NCI-H2171 (cell line): ENCODE results near the gene SELENOH.
"Not testable (repeated sequence)": the region's sequence is repeated elsewhere in the genome, so short reads cannot be mapped to it uniquely, and the experiment has no call there.

Experiments
- DNase-seq: peaks from one replicate; lab custom pipeline; 2025; lab: John Stamatoyannopoulos, UW

SELENOH gene, protein sequence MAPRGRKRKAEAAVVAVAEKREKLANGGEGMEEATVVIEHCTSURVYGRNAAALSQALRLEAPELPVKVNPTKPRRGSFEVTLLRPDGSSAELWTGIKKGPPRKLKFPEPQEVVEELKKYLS

DNA sequence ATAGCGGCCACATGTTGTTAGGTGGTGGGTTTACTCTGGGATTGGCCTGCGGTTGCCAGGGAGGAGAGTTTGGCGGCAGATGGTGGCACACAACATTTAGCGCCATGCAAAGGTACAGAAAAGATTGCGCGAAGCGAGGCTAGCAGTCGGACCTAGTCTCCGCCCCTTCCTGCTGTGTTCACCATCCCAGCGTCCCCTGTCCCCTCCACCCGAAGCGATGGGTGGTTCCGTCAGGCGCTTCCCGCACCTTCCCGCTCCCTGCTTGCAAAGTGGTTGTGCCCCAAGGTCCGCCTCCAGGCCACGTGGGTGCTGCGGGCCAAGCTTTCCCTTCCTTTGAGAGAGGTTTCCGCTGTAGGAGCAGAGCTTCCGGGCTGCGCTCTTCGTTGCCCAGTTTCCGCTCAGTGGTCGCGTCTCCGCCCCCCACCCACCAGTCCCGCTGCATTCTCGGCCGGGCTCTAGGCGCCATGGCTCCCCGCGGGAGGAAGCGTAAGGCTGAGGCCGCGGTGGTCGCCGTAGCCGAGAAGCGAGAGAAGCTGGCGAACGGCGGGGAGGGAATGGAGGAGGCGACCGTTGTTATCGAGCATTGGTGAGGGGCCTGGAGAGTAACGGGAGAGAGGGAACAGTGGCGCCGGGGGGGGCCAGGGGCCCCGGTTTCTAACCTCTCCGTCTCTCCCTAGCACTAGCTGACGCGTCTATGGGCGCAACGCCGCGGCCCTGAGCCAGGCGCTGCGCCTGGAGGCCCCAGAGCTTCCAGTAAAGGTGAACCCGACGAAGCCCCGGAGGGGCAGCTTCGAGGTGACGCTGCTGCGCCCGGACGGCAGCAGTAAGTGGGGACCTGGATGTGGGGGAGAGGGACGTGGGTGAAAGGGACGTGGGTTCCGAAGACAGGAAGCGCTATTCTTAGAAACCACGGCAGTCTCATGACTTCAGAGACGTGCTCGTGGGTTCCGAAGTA is at the start of gene SELENOH:
Gene SELENOH (plus strand): TSS at position 360 of the 955 bp plus-strand sequence. CDS start 105 bp downstream, at position 465.
- DNase-seq = peak; percentile 89

DNA sequence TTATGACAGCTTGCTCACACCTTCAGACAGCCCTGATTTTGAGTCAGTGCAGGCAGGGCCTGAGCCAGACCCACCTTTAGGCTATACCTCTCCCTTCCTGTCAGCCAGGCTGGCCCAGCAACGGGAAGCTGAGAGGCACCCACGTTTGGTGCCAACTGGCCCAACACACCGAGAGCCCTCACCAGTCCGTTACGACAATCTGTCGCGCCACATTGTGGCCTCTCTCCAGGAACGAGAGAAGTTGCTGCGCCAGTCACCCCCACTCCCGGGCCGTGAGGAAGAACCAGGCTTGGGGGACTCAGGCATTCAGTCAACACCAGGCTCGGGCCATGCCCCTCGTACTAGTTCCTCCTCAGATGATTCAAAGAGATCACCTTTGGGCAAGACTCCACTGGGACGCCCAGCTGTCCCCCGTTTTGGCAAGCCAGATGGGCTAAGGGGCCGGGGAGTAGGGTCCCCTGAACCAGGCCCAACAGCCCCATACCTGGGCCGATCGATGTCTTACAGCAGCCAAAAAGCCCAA is 42.4 kb upstream of the SELENOH start:
- no peak for DNase-seq

DNA sequence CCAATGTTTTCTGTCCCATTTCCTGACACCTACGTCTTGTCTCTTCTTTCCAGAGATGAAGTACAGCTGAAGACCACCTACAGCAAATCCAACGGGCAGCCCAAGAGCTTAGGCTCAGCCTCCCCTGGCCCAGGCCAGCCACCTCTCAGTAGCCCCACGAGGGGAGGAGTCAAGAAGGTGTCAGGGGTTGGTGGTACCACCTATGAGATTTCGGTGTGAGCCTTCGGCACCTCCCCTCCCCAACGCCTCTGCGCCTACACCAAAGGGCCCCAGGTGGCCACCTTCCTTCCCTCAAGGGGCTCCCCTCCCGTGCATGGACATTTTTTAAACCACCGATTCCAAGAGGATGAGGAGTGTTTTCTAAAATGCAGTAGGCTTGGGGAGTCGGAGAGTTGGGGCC is 41.5 kb upstream of the SELENOH start:
- DNase-seq = no peak

DNA sequence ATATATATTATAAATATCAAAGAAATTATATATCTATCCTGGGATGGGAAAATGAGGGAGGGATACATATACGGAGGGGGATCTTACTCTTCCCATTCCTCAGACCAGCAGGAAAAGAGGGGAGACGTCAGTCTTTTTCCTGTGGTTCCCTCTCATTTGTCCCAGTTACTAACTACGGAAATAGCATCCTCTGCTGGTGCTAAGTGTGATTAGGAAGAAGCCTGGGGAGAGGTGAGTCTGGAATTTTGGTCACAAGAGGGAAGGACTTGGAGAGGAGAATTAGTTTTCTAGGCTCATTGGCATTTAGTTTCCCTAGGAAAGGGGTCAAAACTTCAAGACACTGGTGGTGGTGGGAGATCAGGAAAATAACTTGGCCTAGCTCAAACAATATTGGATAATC is 40.9 kb upstream of the SELENOH start:
- DNase-seq = no peak

DNA sequence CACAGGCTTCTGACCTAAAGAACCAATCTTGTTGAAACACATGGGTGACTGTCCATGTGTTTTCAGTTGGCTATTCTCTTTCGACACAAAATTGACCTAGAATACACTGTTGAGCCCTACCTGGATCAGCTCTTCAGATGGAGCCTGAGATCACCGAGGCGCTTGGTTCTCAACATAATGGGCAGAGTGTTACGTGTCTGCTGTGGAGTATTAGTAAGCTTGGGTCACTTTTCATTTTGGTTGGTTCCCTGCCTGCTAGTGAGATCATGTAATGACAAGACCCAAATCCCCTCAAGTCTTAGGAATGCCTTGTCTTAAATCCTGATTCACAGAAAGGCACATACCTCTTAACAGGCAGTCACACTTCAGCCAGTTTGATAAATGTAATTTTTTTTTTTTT is 38.0 kb upstream of the SELENOH start:
- DNase-seq = no peak

DNA sequence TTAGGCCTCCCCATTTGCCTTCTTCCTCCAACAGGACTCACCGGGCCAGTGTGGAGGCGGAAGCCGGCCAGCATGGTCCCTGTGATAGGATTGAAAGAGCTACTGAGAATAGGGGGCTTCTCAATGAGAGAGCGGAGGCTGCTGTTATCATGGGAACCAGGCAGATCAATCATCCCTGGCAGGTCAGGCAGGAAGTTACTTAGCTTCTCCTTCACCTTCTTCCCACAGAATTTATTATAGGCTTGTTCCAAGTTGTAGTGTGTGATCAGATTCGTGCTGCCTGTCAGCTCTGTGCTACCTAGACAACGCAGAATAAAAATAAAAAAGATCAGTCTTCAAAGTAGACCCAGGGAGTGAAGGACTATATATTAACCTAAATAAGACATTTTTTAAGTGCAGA is 36.4 kb upstream of the SELENOH start:
- DNase-seq = no peak

DNA sequence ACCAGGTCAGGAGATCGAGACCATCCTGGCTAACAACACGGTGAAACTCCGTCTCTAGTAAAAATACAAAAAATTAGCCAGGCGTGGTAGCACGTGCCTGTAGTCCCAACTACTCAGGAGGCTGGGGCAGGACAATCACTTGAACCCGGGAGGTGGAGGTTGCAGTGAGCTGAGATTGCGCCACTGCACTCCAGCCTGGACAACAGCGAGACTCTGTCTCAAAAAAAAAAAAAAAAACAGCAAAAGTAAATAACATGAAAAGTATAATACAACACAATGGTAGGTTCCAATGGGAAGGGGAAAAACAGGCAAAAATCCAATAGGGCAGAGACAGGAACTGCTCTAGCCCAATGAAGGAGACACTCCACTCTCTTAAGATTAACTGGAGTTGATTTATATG is 35.9 kb upstream of the SELENOH start:
- not testable (repeated sequence) for DNase-seq

DNA sequence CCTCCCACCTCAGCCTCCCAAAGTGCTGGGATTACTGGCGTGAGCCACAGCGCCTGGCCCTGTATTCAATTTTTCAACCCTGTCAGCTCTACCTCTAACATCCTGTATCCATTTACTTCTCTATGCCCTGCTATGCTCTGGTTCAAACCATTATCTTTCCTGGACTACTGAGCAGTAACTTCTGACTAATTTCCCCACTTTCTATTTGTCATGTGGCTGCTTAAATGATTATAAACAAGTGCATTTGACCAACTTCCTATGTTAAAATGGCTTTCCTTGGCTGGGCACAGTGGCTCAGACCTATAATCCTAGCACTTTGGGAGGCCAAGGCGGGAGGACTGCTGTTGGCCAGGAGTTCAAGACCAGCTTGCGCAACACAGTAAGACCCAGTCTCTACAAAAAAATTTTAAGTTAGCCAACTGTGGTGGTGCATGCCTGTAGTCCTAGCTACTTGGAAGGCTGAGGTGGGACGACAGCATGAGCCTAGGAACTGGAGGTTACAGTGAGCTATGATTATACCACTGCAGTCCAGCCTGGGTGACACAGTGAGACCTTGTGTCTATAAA is 31.4 kb upstream of the SELENOH start:
- DNase-seq = no peak

DNA sequence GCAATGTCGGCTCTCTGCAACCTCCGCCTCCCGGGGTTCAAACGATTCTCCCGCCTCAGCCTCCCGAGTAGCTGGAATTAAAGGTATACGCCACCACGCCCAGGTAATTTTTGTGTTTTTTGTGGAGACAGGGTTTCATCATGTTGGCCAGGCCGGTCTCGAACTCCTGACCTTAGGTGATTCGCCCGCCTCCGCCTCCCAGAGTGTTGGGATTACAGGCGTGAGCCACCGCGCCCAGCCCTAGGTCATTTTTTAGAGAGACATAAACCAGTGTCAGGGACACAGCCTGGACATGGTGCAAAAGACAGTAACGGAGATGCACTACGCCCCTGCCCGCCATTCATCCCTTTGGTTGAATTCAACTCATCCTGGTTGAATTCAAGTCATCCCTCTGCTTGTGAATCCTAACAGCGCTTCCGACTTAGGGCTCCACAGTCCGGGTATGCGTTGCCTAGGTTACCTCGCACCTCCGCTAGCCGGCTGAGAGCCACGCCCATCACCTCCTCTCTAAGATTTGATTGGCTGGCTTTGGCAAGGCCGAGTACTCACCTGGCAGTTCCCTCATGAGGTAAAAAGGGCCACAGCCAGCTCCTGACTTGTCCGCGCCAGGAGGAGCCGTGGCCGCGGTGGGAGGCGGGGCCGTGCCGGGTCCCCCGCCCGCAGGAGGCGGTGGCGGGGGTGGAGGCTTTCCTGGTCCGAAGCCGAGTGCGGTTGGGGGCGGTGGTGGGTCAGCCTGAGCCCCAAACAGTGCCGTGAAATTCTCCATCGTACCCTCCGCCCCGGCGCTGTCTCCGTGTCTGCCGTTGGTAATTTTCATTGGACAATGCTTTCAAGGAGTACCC is 29.7 kb upstream of the SELENOH start, which contains the start of gene MED19:
Gene MED19 (minus strand): TSS at position 802 of the 842 bp plus-strand sequence. CDS start 36 bp downstream, at position 766.
- DNase-seq = peak; percentile 68

DNA sequence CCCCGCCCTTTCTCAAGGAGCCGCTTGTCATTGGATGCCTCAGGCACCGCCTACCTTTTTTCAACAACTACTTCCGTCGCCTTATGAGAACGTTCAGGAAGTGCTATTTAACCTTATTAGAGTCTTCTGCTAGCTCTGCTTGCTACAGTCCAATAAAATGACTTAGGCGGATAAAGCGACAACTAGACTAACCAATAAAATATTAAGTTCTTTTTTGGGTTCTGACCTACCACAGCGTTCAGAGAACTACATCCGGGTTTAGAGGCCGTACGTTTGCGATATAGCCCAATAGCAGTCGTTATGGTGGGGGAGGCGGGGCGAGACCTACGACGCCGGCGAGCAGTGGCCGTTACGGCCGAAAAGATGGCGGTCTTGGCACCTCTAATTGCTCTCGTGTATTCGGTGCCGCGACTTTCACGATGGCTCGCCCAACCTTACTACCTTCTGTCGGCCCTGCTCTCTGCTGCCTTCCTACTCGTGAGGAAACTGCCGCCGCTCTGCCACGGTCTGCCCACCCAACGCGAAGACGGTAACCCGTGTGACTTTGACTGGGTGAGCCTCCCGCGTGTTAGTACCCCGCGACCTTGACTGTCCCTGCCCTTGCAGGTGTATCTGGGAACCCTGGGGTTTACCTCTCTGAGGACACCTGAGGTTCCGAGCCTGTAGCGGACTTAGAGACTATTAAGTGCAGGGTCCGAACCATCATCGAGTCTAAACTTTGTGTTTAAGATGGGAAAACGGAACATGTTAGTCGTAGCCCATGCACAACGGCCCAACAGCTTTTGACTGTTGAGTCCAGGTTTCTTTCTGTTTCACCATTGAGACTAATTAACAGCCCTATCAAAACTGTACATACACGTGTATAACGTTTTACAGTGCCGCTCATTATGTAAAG is 28.8 kb upstream of the SELENOH start, which contains the start of gene TMX2:
Gene TMX2 (plus strand): TSS at position 338 of the 895 bp plus-strand sequence. CDS start 26 bp downstream, at position 364.
- DNase-seq = peak; percentile 93

DNA sequence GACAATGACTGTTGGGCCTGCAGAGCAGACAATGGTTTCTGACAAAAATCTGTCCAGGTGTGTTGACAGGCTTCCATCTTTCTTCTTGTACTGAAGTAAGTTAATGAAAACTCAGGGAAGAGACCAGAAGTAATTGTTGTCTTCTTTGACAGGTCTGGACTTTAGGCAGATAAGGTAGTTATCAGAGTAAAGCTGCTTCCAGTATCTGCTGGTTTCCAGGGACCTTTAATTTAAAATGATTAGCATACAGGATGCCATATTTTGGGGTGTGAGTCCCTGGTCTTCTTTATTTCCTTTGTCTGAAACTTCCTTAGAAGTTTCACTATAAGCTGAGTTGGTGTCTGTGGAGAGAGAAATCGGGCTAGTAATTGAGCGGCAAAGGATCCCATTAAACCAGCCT is 27.5 kb upstream of the SELENOH start:
- DNase-seq = no peak

DNA sequence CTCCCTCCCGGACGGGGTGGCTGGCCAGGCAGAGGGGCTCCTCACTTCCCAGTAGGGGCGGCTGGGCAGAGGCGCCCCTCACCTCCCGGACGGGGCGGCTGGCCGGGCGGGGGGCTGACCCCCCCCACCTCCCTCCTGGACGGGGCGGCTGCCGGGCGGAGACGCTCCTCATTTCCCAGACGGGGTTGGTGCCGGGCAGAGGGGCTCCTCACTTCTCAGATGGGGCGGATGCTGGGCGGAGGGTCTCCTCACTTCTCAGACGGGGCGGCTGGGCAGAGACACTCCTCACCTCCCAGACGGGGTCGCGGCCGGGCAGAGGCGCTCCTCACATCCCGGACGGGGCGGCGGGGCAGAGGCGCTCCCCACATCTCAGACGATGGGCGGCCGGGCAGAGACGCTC is 24.6 kb upstream of the SELENOH start:
- DNase-seq = not testable (repeated sequence)

DNA sequence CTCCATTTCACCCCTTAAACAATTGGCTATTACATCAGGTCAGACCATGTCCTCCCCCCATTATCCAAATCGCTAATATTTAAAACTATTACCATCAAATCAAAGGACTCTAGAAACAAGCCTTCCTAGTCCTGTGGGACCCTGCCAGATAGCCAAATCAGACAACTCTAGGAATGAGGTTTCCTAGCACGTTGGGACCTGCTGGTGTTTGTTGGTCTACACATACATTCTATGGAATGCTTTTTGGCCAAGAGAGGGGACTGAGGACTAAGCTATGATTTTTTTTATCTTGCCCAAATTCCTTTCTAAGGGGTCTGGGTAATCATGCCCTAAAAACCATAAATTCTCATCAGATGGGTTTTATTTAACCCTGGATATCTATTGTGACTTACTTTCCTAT is 14.1 kb upstream of the SELENOH start:
- DNase-seq = no peak

DNA sequence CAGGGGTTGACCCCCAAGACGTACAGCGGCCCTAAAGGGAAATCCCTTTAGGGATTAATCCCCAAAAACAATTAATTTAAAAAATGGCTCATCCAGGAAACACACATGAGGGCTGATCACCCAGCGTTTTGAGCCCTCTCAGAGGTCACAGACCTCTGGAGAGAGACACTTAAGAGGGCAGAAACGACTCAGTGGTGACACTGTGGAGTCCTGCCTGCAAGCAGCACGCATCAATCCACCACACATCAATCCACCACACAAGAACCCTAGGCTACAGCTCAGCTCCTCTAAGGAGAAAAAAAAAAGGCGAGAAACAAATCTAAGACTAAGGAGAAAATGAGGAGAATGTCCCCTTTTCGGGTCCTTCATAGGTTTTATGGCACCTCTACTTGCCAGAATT is 12.5 kb upstream of the SELENOH start:
- no peak for DNase-seq

DNA sequence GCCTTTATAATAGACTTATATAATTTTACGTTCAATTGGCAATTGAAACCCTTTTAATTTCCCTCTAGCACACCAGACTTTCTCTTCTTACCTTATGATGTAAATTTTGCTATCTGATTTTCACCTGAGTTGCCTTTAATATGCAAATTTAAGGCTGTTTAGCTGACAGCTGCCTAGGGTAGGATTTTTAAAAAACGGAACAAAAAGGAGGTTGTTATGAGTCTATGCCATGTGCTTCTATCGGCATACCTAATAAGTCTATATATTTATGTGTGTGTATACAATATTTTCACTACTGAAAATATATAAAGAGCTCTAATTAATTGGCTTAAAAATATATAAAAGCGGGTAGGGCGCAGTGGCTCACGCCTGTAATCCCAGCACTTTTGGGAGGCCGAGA is 11.8 kb upstream of the SELENOH start:
- no peak for DNase-seq

DNA sequence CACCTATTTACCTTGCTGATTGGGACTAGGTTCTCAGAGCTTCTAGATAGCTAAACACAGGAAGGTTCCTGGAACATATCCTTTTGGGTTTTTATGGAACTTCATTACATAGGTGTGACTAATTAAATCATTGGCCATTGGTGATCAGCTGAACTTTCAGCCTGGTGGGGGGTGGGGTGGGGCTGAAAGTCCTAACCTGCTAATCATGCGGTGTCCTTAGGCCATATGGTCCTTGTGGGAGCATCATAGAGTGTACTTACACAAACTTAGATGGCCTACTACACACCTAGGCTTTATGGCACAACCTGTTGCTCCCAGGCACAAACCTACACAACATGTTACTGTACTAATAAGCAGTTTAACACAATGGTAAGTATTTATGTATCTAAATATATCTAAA is 8.6 kb upstream of the SELENOH start:
- no peak for DNase-seq

DNA sequence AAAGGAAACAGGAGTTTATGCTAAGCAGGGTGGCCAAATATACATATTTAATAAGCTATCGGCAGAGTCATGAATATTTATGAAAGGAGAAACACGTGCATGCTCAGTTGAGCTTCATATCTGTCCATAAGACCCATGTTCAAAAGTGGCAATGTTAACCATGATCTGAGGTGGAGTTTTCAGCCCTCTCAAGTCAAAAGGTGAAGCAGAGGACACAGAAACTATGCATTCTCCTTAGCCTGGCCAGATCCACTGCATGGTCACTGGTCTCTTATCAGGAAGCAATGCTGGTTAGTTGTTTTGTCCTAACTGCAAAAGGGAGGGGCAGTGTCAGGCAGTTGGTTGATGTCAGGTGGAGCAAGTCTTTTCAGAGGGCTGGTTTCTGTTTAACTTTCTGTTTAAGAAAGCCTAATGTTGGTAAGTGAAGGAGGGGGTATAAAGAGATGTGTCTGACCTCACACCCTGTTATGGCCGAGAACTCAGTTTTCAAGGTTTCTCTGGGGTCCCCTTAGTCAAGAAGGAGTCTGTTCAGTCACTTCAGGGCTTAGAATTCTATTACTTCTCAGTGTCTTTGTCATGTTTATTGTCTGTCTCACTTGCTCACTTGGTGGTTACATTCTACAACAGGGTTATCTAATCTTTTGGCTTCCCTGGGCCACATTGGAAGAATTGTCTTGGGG is 5.5 kb upstream of the SELENOH start:
- DNase-seq = no peak

DNA sequence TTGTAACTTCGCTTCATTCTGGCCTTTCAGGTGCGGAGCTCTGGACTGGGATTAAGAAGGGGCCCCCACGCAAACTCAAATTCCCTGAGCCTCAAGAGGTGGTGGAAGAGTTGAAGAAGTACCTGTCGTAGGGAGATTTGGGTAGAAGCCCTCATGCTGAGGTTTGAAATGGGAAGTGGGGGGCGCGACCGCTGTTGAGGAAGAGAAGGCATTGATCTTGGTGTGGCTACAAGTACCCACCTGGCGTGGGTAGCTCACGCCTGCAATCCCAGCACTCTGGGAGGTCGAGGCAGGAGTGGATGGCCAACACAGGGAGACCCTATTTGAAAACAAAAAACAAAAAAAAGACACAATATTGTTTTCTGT is 779 bp downstream of the SELENOH start:
- no peak for DNase-seq

DNA sequence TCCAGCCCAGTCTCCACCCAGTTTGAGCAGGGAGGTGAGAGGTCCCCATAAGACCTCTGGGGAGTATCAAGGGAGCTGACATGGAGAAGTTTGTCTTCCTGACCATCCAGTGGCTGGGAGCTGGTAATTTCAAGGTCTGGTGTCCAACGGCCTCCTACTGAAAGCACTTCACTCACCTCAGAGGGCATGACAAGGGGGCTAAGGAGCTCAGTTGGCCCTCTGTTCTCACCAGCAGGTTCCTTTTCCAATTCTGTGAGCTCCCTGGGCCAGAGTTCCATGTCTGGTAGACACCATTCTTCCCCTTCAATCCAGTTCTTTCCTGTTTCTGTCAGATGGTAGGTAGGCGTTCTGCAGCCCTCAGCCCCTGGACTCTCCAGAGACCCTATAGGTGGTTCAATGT is 3.1 kb downstream of the SELENOH start:
- DNase-seq = no peak

DNA sequence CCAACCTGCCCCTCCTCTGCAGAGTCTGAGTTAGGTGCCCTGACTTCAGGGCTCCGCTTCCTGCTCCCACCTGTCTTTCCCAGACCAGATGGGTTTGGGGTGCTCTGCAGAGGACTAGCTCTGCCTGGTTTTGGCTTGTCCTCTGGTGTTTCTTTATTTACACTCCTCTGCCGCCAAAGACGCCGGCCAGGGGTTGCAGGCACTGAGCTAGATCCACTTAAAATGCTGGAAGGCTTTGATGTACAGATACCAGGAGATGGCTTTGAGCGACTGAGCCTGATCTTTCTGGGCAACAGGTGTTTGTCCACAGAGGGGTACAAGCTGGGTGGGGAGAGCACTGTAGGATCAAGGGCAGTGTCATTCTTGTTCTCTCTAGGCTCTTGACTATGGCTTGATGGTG is 3.9 kb downstream of the SELENOH start:
- no peak for DNase-seq
